ENCODE results near the gene CELF2.

Gene CELF2

GRCh38 chr10:11294831-11295450 lies 277.3 kb downstream of the CELF2 start:
- DNase-seq (no peak), ATAC-seq (ENCODE audit: insufficient read depth, low read depth) (no peak)
- Histone ChIP-seq H3K4me1 (ENCODE audit: insufficient read depth, low read length) (no peaks in the 10 kb centered on the region), H3K9me3 (ENCODE audit: insufficient read depth, low read length, severe bottlenecking) (no peaks in the 10 kb centered on the region), H2AFZ (ENCODE audit: low read depth, low read length) (no peak overlapping the region), H3K4me2 (ENCODE audit: insufficient read depth, low read length) (no peak overlapping the region), H3K9ac (ENCODE audit: low read depth, low read length) (no peak overlapping the region), H3K4me3 (ENCODE audit: low read depth in 1 of 2, low read length in 2 of 2) (no peak overlapping the region), H3K36me3 (ENCODE audit: insufficient read depth, low read length) (peaks cover 88% of the 10 kb centered on the region), H3K79me2 (ENCODE audit: insufficient read depth, low read length) (no peaks in the 10 kb centered on the region), H3K27ac (ENCODE audit: low read length) (no peak overlapping the region), H4K20me1 (ENCODE audit: insufficient read depth, low read length) (peaks cover 9% of the 10 kb centered on the region; the same call in 1 of the 2 replicates), H3K27me3 (ENCODE audit: insufficient read depth, low read length, poor library complexity) (no peaks in the 10 kb centered on the region)
- TF ChIP-seq CTCF (IDR thresholded peaks at IDR 0.05; ENCODE audit: borderline replicate concordance, extremely low read depth, low read length, poor library complexity, severe bottlenecking) (no peak), EZH2 (IDR thresholded peaks at IDR 0.05; ENCODE audit: borderline replicate concordance, low read depth, low read length, severe bottlenecking) (no peak)

- H3K79me2 ChIP-seq (ENCODE audit: insufficient read depth, low read length) = no peaks in the 10 kb centered on the region
- no peak for DNase-seq
- H3K4me3 ChIP-seq (ENCODE audit: low read depth in 1 of 2, low read length in 2 of 2) = no peak overlapping the region
- H3K9ac ChIP-seq (ENCODE audit: low read depth, low read length) = no peak overlapping the region
- ATAC-seq (ENCODE audit: insufficient read depth, low read depth) = no peak
- H3K9me3 ChIP-seq (ENCODE audit: insufficient read depth, low read length, severe bottlenecking) = no peaks in the 10 kb centered on the region
- peaks cover 88% of the 10 kb centered on the region for H3K36me3 ChIP-seq (ENCODE audit: insufficient read depth, low read length)
- no peaks in the 10 kb centered on the region for H3K4me1 ChIP-seq (ENCODE audit: insufficient read depth, low read length)
- H3K4me2 ChIP-seq (ENCODE audit: insufficient read depth, low read length) = no peak overlapping the region
- no peak overlapping the region for H2AFZ ChIP-seq (ENCODE audit: low read depth, low read length)
- H4K20me1 ChIP-seq (ENCODE audit: insufficient read depth, low read length) = peaks cover 9% of the 10 kb centered on the region; the same call in 1 of the 2 replicates
- H3K27ac ChIP-seq (ENCODE audit: low read length) = no peak overlapping the region
- H3K27me3 ChIP-seq (ENCODE audit: insufficient read depth, low read length, poor library complexity) = no peaks in the 10 kb centered on the region
- TF ChIP-seq EZH2 (IDR thresholded peaks at IDR 0.05; ENCODE audit: borderline replicate concordance, low read depth, low read length, severe bottlenecking) (no peak), CTCF (IDR thresholded peaks at IDR 0.05; ENCODE audit: borderline replicate concordance, extremely low read depth, low read length, poor library complexity, severe bottlenecking) (no peak)
Measured at GRCh38 chr10:11295492-11295891, 277.8 kb downstream of the CELF2 start.

GRCh38 chr10:11297136-11297535 lies 279.5 kb downstream of the CELF2 start:
- H3K27ac ChIP-seq (ENCODE audit: low read length) = no peak overlapping the region

More at GRCh38 chr10:11297136-11297535, 279.5 kb downstream of the CELF2 start:
- no peak overlapping the region for H3K4me2 ChIP-seq (ENCODE audit: insufficient read depth, low read length)
- peaks cover 86% of the 10 kb centered on the region for H3K36me3 ChIP-seq (ENCODE audit: insufficient read depth, low read length)
- DNase-seq (no peak), ATAC-seq (ENCODE audit: insufficient read depth, low read depth) (no peak)
- H3K27me3 ChIP-seq (ENCODE audit: insufficient read depth, low read length, poor library complexity) = no peaks in the 10 kb centered on the region
- no peak overlapping the region for H3K9ac ChIP-seq (ENCODE audit: low read depth, low read length)
- no peak overlapping the region for H2AFZ ChIP-seq (ENCODE audit: low read depth, low read length)
- no peaks in the 10 kb centered on the region for H3K9me3 ChIP-seq (ENCODE audit: insufficient read depth, low read length, severe bottlenecking)
- peaks cover 7% of the 10 kb centered on the region; the same call in 1 of the 2 replicates for H4K20me1 ChIP-seq (ENCODE audit: insufficient read depth, low read length)
- H3K79me2 ChIP-seq (ENCODE audit: insufficient read depth, low read length) = no peaks in the 10 kb centered on the region
- H3K4me3 ChIP-seq (ENCODE audit: low read depth in 1 of 2, low read length in 2 of 2) = no peak overlapping the region
- TF ChIP-seq EZH2 (IDR thresholded peaks at IDR 0.05; ENCODE audit: borderline replicate concordance, low read depth, low read length, severe bottlenecking) = no peak
- TF ChIP-seq CTCF (IDR thresholded peaks at IDR 0.05; ENCODE audit: borderline replicate concordance, extremely low read depth, low read length, poor library complexity, severe bottlenecking) = no peak
- H3K4me1 ChIP-seq (ENCODE audit: insufficient read depth, low read length) = no peaks in the 10 kb centered on the region

Measured in DND-41 (cell line).